CD1c-positive myeloid dendritic cell (primary cell): ENCODE data around the gene KLC3.

Experiments used
- DNase-seq: peaks from one replicate; pipeline ENCODE4 v3.0.0-alpha.2; 2016; ENCODE audit errors: extremely low spot score

Gene KLC3

GRCh38 chr19:45370410-45371204 is 30.1 kb downstream of the KLC3 start, which contains the start of gene ERCC2:
ERCC2 (minus strand) TSS chr19:45370573; CDS start chr19:45370540, 33 bp downstream.
- peak; percentile 100 for DNase-seq

- no peak for DNase-seq
Observed at GRCh38 chr19:45376045-45376724, 35.6 kb downstream of the KLC3 start.

- no peak for DNase-seq
Observed at GRCh38 chr19:45380107-45380506, 39.6 kb downstream of the KLC3 start.

- DNase-seq: no peak
Observed at GRCh38 chr19:45382426-45382825, 41.9 kb downstream of the KLC3 start.

- no peak for DNase-seq
Observed at GRCh38 chr19:45385392-45386221, 45.1 kb downstream of the KLC3 start.

GRCh38 chr19:45391346-45391745 is 50.8 kb downstream of the KLC3 start:
- no peak for DNase-seq

- DNase-seq: no peak
Observed at GRCh38 chr19:45391871-45392665, 51.5 kb downstream of the KLC3 start.

- no peak for DNase-seq
Observed at GRCh38 chr19:45395821-45396617, 55.5 kb downstream of the KLC3 start.

- DNase-seq: no peak
Observed at GRCh38 chr19:45400192-45400591, 59.6 kb downstream of the KLC3 start.
